GM21423 (cell line): Measurements from ENCODE around the gene GNPNAT1.

Experiments
- ATAC-seq: cut with Tn5 transposase; IDR thresholded peaks from one replicate; pipeline ENCODE4 v1.9.1; 2021; ENCODE audit warnings: mild to moderate bottlenecking, moderate library complexity; ENCODE audit not compliant: unreplicated experiment

The GNPNAT1 gene

GRCh38 chr14:52791223-52792096, at the start of gene GNPNAT1:
Gene GNPNAT1, minus strand, starts transcription at chr14:52791607. Its CDS starts 6,957 bp downstream, at chr14:52784650.
- ATAC-seq, result peak; percentile 95

GRCh38 chr14:52840877-52841276, 49.5 kb upstream of the GNPNAT1 start:
- ATAC-seq, result no peak

GRCh38 chr14:52837451-52837850, 46.0 kb upstream of the GNPNAT1 start:
- ATAC-seq, result no peak

GRCh38 chr14:52836063-52836462, 44.7 kb upstream of the GNPNAT1 start:
- no peak for ATAC-seq

GRCh38 chr14:52835122-52835903, 43.9 kb upstream of the GNPNAT1 start:
- no peak for ATAC-seq

- no peak for ATAC-seq
Measured at GRCh38 chr14:52834440-52834842, 43.0 kb upstream of the GNPNAT1 start.

GRCh38 chr14:52833891-52834290, 42.5 kb upstream of the GNPNAT1 start:
- ATAC-seq, result no peak

- no peak for ATAC-seq
Measured at GRCh38 chr14:52829527-52830185, 38.2 kb upstream of the GNPNAT1 start.

GRCh38 chr14:52827426-52827825, 36.0 kb upstream of the GNPNAT1 start:
- ATAC-seq, result no peak

GRCh38 chr14:52825085-52825484, 33.7 kb upstream of the GNPNAT1 start:
- no peak for ATAC-seq

- no peak for ATAC-seq
Measured at GRCh38 chr14:52824462-52824861, 33.1 kb upstream of the GNPNAT1 start.

- no peak for ATAC-seq
Measured at GRCh38 chr14:52821805-52822250, 30.4 kb upstream of the GNPNAT1 start.

GRCh38 chr14:52808101-52808500, 16.7 kb upstream of the GNPNAT1 start:
- no peak for ATAC-seq

- ATAC-seq, result no peak
Measured at GRCh38 chr14:52806115-52806514, 14.7 kb upstream of the GNPNAT1 start.

GRCh38 chr14:52802597-52802996, 11.2 kb upstream of the GNPNAT1 start:
- ATAC-seq, result no peak

GRCh38 chr14:52801014-52801712, 9.8 kb upstream of the GNPNAT1 start:
- ATAC-seq, result no peak

- ATAC-seq, result no peak
Measured at GRCh38 chr14:52798826-52799225, 7.4 kb upstream of the GNPNAT1 start.

- no peak for ATAC-seq
Measured at GRCh38 chr14:52797653-52798052, 6.2 kb upstream of the GNPNAT1 start.

- no peak for ATAC-seq
Measured at GRCh38 chr14:52793061-52793460, 1.7 kb upstream of the GNPNAT1 start.

GRCh38 chr14:52792097-52792415, 649 bp upstream of the GNPNAT1 start:
- ATAC-seq, result no peak

- ATAC-seq, result peak; percentile 1
Measured at GRCh38 chr14:52790756-52791222, 618 bp downstream of the GNPNAT1 start.
